Common myeloid progenitor, CD34-positive (primary cell): ENCODE results near the gene TNIK.

ENCODE experiments used
- CTCF ChIA-PET: fragments of 350-600 bp; sonication (Branson Sonifier 250); formaldehyde crosslinking; loops from one replicate; lab custom pipeline; 2021; ENCODE audit warnings: antibody characterized with exemption; lab: Charles Lee
- POLR2A ChIA-PET: fragments of 350-600 bp; sonication (Branson Sonifier 250); formaldehyde crosslinking; loops from one replicate; lab custom pipeline; 2021; ENCODE audit warnings: antibody characterized with exemption; lab: Charles Lee
- DNase-seq, 3 donors: peaks; one replicate each; pipeline versions ENCODE4 v3.0.0 to v3.0.0-alpha.2; 2013
- H3K27ac ChIP-seq, 2 experiments: 1 replicate in 1 of 2; 2 replicates in 1 of 2; pipeline ENCODE4 v1.7.0; 2013; ENCODE audit warnings: inconsistent platforms in 2 of 2, low read length in 2 of 2, mild to moderate bottlenecking in 2 of 2, low read depth in 1 of 2, moderate library complexity in 1 of 2; ENCODE audit not compliant: severe bottlenecking in 2 of 2, insufficient read depth in 1 of 2, poor library complexity in 1 of 2
- H3K27me3 ChIP-seq, 5 experiments: replicated peaks in 2 of 5; 1 replicate in 3 of 5; 2 replicates in 2 of 5; pipeline versions ENCODE4 v1.6.1 to v1.7.0; 2013; ENCODE audit warnings: low read length in 4 of 5, mild to moderate bottlenecking in 2 of 5, moderate library complexity in 2 of 5, inconsistent platforms in 1 of 5; ENCODE audit not compliant: insufficient read depth in 5 of 5, control insufficient read depth in 4 of 5
- H3K36me3 ChIP-seq, 4 experiments: 1 replicate in 2 of 4; 2 replicates in 2 of 4; pipeline versions ENCODE4 v1.6.1 to v1.7.0; 2013; ENCODE audit warnings: low read length in 3 of 4, control low read depth in 1 of 4, mild to moderate bottlenecking in 1 of 4; ENCODE audit not compliant: control insufficient read depth in 4 of 4, insufficient read depth in 4 of 4
- H3K4me1 ChIP-seq, 4 experiments: 1 replicate in 3 of 4; 2 replicates in 1 of 4; pipeline versions ENCODE4 v1.6.1 to v1.7.1; 2013; ENCODE audit warnings: low read length in 3 of 4, mild to moderate bottlenecking in 3 of 4, control low read depth in 1 of 4, inconsistent platforms in 1 of 4, moderate library complexity in 1 of 4; ENCODE audit not compliant: control insufficient read depth in 4 of 4, insufficient read depth in 4 of 4; ENCODE audit errors: control extremely low read depth in 1 of 4
- H3K4me3 ChIP-seq, 7 experiments: 1 replicate in 4 of 7; 2 replicates in 3 of 7; pipeline versions ENCODE4 v1.5.1 to v1.7.0; 2013; ENCODE audit warnings: mild to moderate bottlenecking in 7 of 7, low read length in 6 of 7, moderate library complexity in 6 of 7, inconsistent platforms in 2 of 7, low read depth in 2 of 7, control low read depth in 1 of 7; ENCODE audit not compliant: insufficient read depth in 4 of 7, control insufficient read depth in 1 of 7; ENCODE audit errors: extremely low read depth in 1 of 7
- H3K9me3 ChIP-seq, 5 experiments: 1 replicate in 4 of 5; 2 replicates in 1 of 5; pipeline versions ENCODE4 v1.6.1 to v1.7.1; 2013; ENCODE audit warnings: low read length in 4 of 5, mild to moderate bottlenecking in 2 of 5, inconsistent platforms in 1 of 5, low read depth in 1 of 5, moderate library complexity in 1 of 5; ENCODE audit not compliant: control insufficient read depth in 4 of 5, insufficient read depth in 2 of 5; ENCODE audit errors: control extremely low read depth in 1 of 5
- WGBS: methylation state at CpG from one replicate; pipeline ENCODE4 v1.1.5; 2013; ENCODE audit not compliant: insufficient coverage; 5-methylcytosine and 5-hydroxymethylcytosine counted together

The TNIK gene

DNA sequence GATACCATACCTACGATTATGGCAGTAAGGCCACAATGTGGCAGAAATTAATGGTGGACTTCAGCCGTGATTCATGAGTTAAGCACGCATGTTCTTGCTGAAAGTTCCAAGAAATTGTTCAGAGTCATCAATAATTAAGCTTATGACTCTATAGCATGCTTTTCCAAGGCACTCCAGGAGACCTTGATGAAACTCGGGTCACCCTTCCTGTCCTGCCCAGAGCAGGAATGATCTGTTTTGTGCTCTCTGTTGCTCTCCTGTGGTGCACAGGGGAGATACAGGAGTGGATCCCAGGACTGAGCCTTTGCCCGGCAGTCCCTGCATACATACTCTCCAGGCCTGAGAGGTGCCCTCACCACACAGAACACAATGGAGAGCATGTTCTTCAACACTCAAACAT is 292.1 kb downstream of the TNIK start:
- no peak for DNase-seq
- Histone ChIP-seq H3K36me3 (peaks cover 0 to 51% (median 3%) of the 10 kb centered on the region in 4 experiments), H3K4me1 (peaks cover 0 to 6% (median 0%) of the 10 kb centered on the region in 4 experiments), H3K9me3 (peaks cover 0 to 2% (median 1%) of the 10 kb centered on the region in 5 experiments), H3K27ac (no peak overlapping the region), H3K4me3 (no peak overlapping the region), H3K27me3 (no peaks in the 10 kb centered on the region)
- ChIA-PET CTCF (interaction anchor here (0.6 kb wide), 1 partner anchor 28 kb away, joined by 3 read pairs; no protein-coding TSS in a partner anchor), POLR2A (no interaction called here)
- whole genome bisulfite sequencing, result 97% methylated on average over 5 of the region's 5 CpGs

DNA sequence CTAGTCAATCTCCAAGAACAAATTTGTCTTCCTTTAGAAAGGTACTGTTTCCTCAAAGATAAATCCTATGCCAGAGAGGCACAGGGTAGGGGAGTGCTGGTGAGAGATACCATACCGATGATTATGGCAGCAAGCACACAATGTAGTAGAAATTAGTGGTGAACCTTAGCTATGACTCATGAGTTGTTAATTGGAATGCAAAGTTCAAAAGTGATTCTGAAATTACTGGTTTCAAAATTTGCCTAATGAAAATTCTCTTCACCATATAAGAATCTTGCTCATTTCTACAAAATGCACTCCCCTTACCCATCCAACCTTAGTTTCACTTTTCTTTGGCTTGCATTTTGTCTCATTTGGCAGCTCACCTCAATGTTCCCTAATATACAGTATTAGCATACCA is 294.2 kb downstream of the TNIK start:
- Histone ChIP-seq H3K4me3 (no peak overlapping the region), H3K4me1 (peaks cover 0 to 6% (median 0%) of the 10 kb centered on the region in 4 experiments), H3K27me3 (no peaks in the 10 kb centered on the region), H3K9me3 (peaks cover 0 to 6% (median 5%) of the 10 kb centered on the region in 5 experiments), H3K36me3 (peaks cover 0 to 51% (median 6%) of the 10 kb centered on the region in 4 experiments), H3K27ac (no peak overlapping the region)
- ChIA-PET POLR2A (no interaction called here), CTCF (no interaction called here)
- WGBS, result 83% methylated on average over 1 of the region's 1 CpG
- peak in 1 of 3 donors; percentile 29 for DNase-seq

DNA sequence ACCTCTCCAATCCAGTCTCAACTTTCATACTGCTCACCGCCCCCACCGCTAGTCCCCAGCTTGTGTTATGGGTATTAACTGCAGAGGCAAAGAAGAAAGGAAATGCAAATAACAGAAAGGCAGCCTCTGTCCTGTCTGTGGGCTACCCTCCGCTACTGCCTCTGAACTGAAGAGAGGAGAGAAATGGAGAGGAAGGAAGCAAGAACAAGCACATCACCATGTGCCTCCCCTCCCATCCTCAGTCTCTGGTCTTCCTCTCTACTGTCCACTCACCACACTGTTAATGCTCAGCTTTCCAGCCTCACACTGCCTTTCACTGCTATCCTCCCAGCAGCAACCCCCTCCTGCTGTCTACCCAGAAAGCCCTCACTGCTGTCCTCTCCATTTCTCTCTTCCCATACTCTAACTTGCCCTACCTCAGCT is 294.7 kb downstream of the TNIK start:
- POLR2A ChIA-PET, result interaction anchor here (0.6 kb wide), 1 partner anchor 676 kb away, joined by 5 read pairs; no protein-coding TSS in a partner anchor

DNA sequence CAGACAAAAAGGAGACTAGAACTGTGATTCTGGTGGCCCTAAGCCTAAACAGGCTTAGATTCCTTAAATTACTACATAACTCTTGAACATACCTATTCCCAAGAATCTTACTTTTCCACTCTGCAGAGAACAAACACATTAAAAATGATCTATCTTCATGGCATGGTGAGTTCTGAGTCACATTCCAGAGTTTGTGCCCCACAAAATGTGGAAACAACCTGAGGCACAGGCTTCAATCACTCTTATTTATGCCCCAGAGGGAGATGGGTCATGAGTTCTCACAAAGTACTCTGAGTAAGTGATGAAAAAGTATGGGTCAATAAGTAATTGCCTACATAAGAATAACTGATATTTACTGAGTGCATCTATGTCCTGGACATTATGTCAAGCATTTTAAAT is 296.1 kb downstream of the TNIK start:
- Histone ChIP-seq H3K27me3 (no peaks in the 10 kb centered on the region), H3K9me3 (peaks cover 0 to 6% (median 5%) of the 10 kb centered on the region in 5 experiments), H3K4me1 (peaks cover 0 to 6% (median 0%) of the 10 kb centered on the region in 4 experiments), H3K4me3 (no peak overlapping the region), H3K36me3 (peaks cover 0 to 59% (median 14%) of the 10 kb centered on the region in 4 experiments), H3K27ac (no peak overlapping the region)
- DNase-seq, result no peak
- POLR2A ChIA-PET, result no interaction called here
- CTCF ChIA-PET, result no interaction called here

More for the DNA sequence above, 294.7 kb downstream of the TNIK start:
- Histone ChIP-seq H3K36me3 (peaks cover 0 to 49% (median 7%) of the 10 kb centered on the region in 4 experiments), H3K4me1 (peaks cover 0 to 6% (median 0%) of the 10 kb centered on the region in 4 experiments), H3K4me3 (no peak overlapping the region), H3K9me3 (peaks cover 0 to 6% (median 5%) of the 10 kb centered on the region in 5 experiments), H3K27me3 (no peaks in the 10 kb centered on the region), H3K27ac (no peak overlapping the region)
- WGBS, result no CpG with 5 or more reads among the region's 3 CpGs
- CTCF ChIA-PET, result no interaction called here
- no peak for DNase-seq

DNA sequence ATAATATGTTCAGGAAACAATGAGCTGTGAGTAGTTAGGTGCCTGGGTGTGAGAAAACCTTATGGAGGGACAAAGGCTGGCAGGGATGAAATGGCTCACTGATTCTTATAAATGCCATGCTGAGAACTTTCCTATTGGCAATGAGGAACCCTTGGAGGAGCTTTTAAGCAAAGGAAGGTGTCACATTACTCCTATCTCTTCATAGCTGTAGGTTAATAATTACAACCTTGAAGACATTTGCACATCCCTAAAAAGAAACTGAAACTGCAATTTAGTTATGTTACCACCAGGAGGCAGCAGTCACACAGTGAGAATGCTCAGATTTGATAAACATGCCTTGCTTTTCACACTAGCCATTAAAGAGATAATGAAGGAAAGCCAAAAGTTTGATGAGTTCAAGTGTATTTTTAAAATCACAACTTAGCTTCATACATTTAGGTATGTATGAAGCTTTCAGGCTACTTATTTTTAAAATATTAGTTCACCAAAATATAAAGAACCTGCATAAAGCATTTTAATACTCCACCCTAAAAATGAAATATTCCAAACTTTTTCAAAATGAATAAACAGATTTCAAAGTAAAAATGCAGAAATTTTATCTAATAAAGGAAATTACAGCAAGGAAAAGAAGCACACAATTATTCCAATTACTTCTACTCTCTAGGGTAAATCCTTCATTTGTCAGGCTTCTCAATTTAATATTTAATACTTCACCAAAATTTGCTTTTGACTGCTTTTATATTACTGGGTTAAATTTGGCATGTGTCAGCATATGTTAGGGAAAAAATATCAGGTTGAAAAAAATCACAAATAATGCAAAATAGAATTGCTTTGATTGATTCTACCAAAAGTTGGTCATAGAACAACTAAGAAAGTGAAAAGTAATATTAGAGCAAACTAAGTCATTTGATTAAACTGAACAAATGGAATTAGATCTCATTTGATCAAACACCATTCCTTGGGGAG is 296.8 kb downstream of the TNIK start:
- CTCF ChIA-PET, result interaction anchor here (0.5 to 1.3 kb wide), 5 partner anchors 23 to 402 kb away, joined by 3 to 10 read pairs (median 3); no protein-coding TSS in a partner anchor
- peak in 2 of 3 donors; percentile 27 to 56 for DNase-seq
- peaks cover 0 to 59% (median 14%) of the 10 kb centered on the region in 4 experiments for H3K36me3 ChIP-seq
- POLR2A ChIA-PET, result no interaction called here
- H3K4me1 ChIP-seq, result peaks cover 0 to 6% (median 0%) of the 10 kb centered on the region in 4 experiments
- H3K27me3 ChIP-seq, result no peaks in the 10 kb centered on the region
- no peak overlapping the region for H3K4me3 ChIP-seq
- H3K9me3 ChIP-seq, result peaks cover 0 to 6% (median 5%) of the 10 kb centered on the region in 5 experiments
- H3K27ac ChIP-seq, result no peak overlapping the region

DNA sequence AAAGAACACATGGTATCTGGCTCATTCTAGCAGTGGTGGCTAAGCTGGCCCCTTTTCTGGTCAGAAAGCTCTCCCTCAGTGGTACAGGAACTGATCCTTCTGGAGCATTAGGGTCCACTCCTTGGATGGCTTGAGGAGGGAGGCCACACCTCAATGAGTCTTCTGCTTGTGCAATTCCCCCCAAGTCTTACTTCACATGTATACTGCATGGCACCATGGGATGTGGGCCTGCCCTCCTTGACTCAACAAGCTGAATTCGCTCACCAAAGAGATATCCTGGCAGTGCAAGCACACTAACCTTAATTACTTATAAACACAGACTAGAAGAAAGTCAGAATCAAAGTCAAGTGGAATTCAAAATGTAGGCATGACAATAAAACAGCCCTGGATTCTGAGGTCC is 299.9 kb downstream of the TNIK start:
- no peaks in the 10 kb centered on the region for H3K27me3 ChIP-seq
- POLR2A ChIA-PET, result no interaction called here
- CTCF ChIA-PET, result no interaction called here
- peaks cover 0 to under 1% (median 0%) of the 10 kb centered on the region in 4 experiments for H3K4me1 ChIP-seq
- H3K9me3 ChIP-seq, result peaks cover 0 to 6% (median 5%) of the 10 kb centered on the region in 5 experiments
- no CpG with 5 or more reads among the region's 1 CpG for WGBS
- no peak for DNase-seq
- H3K4me3 ChIP-seq, result no peak overlapping the region
- H3K36me3 ChIP-seq, result peaks cover 0 to 60% (median 26%) of the 10 kb centered on the region in 4 experiments
- no peak overlapping the region for H3K27ac ChIP-seq

DNA sequence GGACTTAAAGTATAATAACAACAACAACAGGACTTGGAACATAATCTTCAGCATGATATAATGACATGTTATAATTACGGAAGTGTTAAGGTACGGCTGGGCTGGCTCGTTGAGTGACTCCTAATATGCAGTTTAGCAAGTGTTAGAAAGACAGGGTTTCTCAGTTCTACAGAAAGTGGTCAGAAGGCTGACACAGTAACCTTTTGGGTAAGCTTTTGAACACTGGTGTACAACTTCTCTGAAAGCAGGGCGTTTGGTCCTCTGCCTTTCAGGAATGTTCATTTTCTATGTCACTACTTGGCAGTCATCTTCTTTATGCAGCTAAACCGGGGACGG is 300.4 kb downstream of the TNIK start:
- POLR2A ChIA-PET, result no interaction called here
- H3K27ac ChIP-seq, result no peak overlapping the region
- peaks cover 0 to 62% (median 28%) of the 10 kb centered on the region in 4 experiments for H3K36me3 ChIP-seq
- no peak for DNase-seq
- no peak overlapping the region for H3K4me3 ChIP-seq
- CTCF ChIA-PET, result no interaction called here
- no peaks in the 10 kb centered on the region for H3K27me3 ChIP-seq
- peaks cover 0 to 6% (median 5%) of the 10 kb centered on the region in 5 experiments for H3K9me3 ChIP-seq
- 96% methylated on average over 6 of the region's 6 CpGs for WGBS
- H3K4me1 ChIP-seq, result no peaks in the 10 kb centered on the region
